GM12878 (cell line): ENCODE data around the gene PAIP2. TPM values are rescaled to one million over a fixed set of nuclear protein-coding genes. Genes with fewer than 3 reads are reported as not detected.

Experiments
- ASH2L ChIP-seq: fragments of 300-600, 200-600 bp; sonication (generic); IDR thresholded peaks from 2 replicates; pipeline ENCODE4 v1.6.1; 2017; ENCODE audit warnings: low read depth, mild to moderate bottlenecking, borderline replicate concordance
- ATF7 ChIP-seq: fragments of 450-650 bp; IDR thresholded peaks from 2 replicates; pipeline ENCODE4 v1.6.1; 2016; ENCODE audit warnings: low read depth, mild to moderate bottlenecking
- BRCA1 ChIP-seq: IDR thresholded peaks from 2 replicates; pipeline ENCODE4 v1.6.1; 2011; ENCODE audit warnings: low read depth, low read length, improper control_type of control experiment
- CBX5 ChIP-seq: sonication (generic); IDR thresholded peaks from 2 replicates; pipeline ENCODE4 v1.6.1; 2016; ENCODE audit warnings: low read depth, moderate library complexity, mild to moderate bottlenecking, inconsistent platforms
- E2F8 ChIP-seq: fragments of 450-650 bp; IDR thresholded peaks from 2 replicates; pipeline ENCODE4 v1.6.1; 2018; ENCODE audit warnings: mild to moderate bottlenecking, low read depth, moderate library complexity; ENCODE audit not compliant: partially characterized antibody
- EZH2 ChIP-seq: IDR thresholded peaks from 2 replicates; pipeline ENCODE4 v1.6.1; 2012; ENCODE audit warnings: low read depth, mild to moderate bottlenecking, control low read depth, inconsistent platforms, low read length, borderline replicate concordance; ENCODE audit not compliant: control insufficient read depth
- GABPA ChIP-seq: IDR thresholded peaks from 2 replicates; pipeline ENCODE4 v1.6.1; 2014; ENCODE audit warnings: antibody characterized with exemption, low read depth, mild to moderate bottlenecking, inconsistent platforms
- HDAC6 ChIP-seq: fragments of 200-600 bp; sonication (generic); IDR thresholded peaks from one replicate; pipeline ENCODE4 v1.8.0; 2017; ENCODE audit warnings: antibody characterized with exemption; ENCODE audit not compliant: unreplicated experiment
- JUNB ChIP-seq: IDR thresholded peaks from 2 replicates; pipeline ENCODE4 v1.6.1; 2016; ENCODE audit warnings: antibody characterized with exemption, mild to moderate bottlenecking
- KAT2A ChIP-seq: conservative IDR thresholded peaks from 2 replicates; pipeline ENCODE4 v1.6.1; 2011; ENCODE audit warnings: low read depth, low read length; ENCODE audit not compliant: control insufficient read depth
- MEF2B ChIP-seq: fragments of 450-650 bp; IDR thresholded peaks from 2 replicates; pipeline ENCODE4 v1.6.1; 2018; ENCODE audit warnings: mild to moderate bottlenecking, moderate library complexity; ENCODE audit not compliant: partially characterized antibody, poor library complexity, severe bottlenecking
- MYB ChIP-seq: fragments of 150-350 bp; IDR thresholded peaks from 2 replicates; pipeline ENCODE4 v1.6.1; 2014; ENCODE audit warnings: mild to moderate bottlenecking, low read depth, low read length, borderline replicate concordance
- POU2F2 ChIP-seq: IDR thresholded peaks from 3 replicates; pipeline ENCODE4 v1.6.1; 2011; ENCODE audit warnings: low read depth, mild to moderate bottlenecking, low read length, borderline replicate concordance
- RB1 ChIP-seq: fragments of 450-650 bp; formaldehyde crosslinking; IDR thresholded peaks from 2 replicates; pipeline ENCODE4 v1.6.1; 2017; ENCODE audit warnings: mild to moderate bottlenecking, borderline replicate concordance
- RBBP5 ChIP-seq: fragments of 200-600 bp; sonication (generic); conservative IDR thresholded peaks from 2 replicates; pipeline ENCODE4 v1.6.1; 2016
- SMAD1 ChIP-seq: fragments of 450-650 bp; IDR thresholded peaks from 2 replicates; pipeline ENCODE4 v1.6.1; 2018; ENCODE audit warnings: mild to moderate bottlenecking, low read depth; ENCODE audit not compliant: partially characterized antibody
- SMARCA5 ChIP-seq: fragments of 450-650 bp; IDR thresholded peaks from 2 replicates; pipeline ENCODE4 v1.6.1; 2017; ENCODE audit warnings: mild to moderate bottlenecking
- STAT1 ChIP-seq: fragments of 450-650 bp; conservative IDR thresholded peaks from 2 replicates; pipeline ENCODE4 v1.6.1; 2014; ENCODE audit warnings: antibody characterized with exemption, mild to moderate bottlenecking
- ZZZ3 ChIP-seq: IDR thresholded peaks from 2 replicates; pipeline ENCODE4 v1.6.1; 2011; ENCODE audit warnings: low read depth; ENCODE audit not compliant: control insufficient read depth, insufficient read length
- polyA plus RNA-seq, 11 experiments: library from polyadenylated mRNA; depleted of rRNA in 4 of 11; unstranded in 6 of 11; stranded (reverse) in 5 of 11; fragments of >200 nt; fragmentation: Nextera tagmentation in 4 of 11; fragmentation: Illumina TruSeq in 1 of 11; extraction: Ambion mirVana in 4 of 11; extraction: Trizol in 1 of 11; gene quantifications; 1 replicate in 1 of 11; 2 replicates in 10 of 11; pipeline versions ENCODE4 v1.2.1 to v1.2.3, GENCODE V29; 2011 to 2016; ENCODE audit warnings: inconsistent platforms in 2 of 11, missing spikeins in 2 of 11, low read depth in 1 of 11
- total RNA-seq, 4 experiments: library from RNA; depleted of rRNA in 3 of 4; stranded (reverse); fragments of >200 nt in 3 of 4; fragmentation: Illumina TruSeq in 1 of 4; extraction: Trizol in 1 of 4; gene quantifications; 2 replicates each; pipeline versions ENCODE4 v1.2.1 to v1.2.3, GENCODE V29; 2013 to 2021
- TF ChIP-seq, protein P1 (sequence below): IDR thresholded peaks from 2 replicates; pipeline ENCODE4 v1.6.1; 2012; ENCODE audit warnings: improper control_type of control experiment, low read depth, low read length; ENCODE audit not compliant: insufficient replicate concordance

The PAIP2 gene
- total and polyA plus RNA-seq, 10 of the 15 experiments (the other 5 are each of a cell fraction or from before 2014, with no cell fraction given): 49.9 to 154 (median 102) TPM

DNA sequence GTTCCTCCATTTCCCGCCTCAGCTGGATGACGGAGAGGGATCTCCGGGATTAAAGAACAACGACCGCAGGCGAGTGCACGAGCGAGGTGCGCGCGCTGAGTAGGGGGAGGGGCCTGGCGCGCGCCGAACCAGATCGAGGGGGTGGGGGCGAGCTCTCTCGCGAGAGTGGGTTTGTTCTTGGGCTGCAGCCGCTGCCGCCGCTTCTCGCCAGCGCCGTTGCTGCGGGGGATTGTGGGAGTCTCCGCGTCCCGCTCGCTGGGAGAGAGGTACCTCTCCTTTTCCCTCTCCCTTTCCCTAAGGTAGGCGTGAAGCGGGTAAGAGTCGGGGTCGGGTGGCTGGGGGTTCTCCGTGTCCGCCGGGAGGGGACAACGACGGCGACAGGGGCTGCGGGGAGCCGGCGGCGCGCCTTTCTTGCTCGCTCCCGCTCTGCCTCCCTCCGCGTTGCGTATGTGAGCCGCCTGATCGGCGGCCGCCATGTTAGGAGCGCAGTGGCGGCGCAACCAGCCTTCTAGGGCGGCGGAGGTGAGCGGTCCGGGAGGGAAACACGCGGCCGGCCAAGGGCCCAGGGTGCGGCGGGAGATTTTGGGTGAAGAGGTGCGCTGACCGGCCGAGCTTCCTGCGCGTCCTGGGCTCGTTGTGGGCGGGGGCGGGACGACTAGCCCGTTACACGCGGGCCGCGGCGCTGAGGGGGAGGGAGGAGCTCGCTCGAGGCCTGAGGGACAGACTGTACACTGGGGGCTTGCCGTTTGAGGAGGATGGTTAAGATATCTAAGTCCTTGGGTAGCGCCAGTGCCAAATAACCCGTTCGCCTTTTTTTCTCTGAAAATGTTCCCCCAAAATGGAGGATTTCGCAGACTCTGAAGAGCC is 47.9 kb upstream of the PAIP2 start, which contains the start of gene MATR3 (continued):
- TF ChIP-seq, protein P1, sequence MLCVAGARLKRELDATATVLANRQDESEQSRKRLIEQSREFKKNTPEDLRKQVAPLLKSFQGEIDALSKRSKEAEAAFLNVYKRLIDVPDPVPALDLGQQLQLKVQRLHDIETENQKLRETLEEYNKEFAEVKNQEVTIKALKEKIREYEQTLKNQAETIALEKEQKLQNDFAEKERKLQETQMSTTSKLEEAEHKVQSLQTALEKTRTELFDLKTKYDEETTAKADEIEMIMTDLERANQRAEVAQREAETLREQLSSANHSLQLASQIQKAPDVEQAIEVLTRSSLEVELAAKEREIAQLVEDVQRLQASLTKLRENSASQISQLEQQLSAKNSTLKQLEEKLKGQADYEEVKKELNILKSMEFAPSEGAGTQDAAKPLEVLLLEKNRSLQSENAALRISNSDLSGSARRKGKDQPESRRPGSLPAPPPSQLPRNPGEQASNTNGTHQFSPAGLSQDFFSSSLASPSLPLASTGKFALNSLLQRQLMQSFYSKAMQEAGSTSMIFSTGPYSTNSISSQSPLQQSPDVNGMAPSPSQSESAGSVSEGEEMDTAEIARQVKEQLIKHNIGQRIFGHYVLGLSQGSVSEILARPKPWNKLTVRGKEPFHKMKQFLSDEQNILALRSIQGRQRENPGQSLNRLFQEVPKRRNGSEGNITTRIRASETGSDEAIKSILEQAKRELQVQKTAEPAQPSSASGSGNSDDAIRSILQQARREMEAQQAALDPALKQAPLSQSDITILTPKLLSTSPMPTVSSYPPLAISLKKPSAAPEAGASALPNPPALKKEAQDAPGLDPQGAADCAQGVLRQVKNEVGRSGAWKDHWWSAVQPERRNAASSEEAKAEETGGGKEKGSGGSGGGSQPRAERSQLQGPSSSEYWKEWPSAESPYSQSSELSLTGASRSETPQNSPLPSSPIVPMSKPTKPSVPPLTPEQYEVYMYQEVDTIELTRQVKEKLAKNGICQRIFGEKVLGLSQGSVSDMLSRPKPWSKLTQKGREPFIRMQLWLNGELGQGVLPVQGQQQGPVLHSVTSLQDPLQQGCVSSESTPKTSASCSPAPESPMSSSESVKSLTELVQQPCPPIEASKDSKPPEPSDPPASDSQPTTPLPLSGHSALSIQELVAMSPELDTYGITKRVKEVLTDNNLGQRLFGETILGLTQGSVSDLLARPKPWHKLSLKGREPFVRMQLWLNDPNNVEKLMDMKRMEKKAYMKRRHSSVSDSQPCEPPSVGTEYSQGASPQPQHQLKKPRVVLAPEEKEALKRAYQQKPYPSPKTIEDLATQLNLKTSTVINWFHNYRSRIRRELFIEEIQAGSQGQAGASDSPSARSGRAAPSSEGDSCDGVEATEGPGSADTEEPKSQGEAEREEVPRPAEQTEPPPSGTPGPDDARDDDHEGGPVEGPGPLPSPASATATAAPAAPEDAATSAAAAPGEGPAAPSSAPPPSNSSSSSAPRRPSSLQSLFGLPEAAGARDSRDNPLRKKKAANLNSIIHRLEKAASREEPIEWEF: no peak
- TF ChIP-seq BRCA1: peak; percentile 95
- peak; percentile 65; the same call in 1 of the 2 replicates for TF ChIP-seq ASH2L
- no peak for TF ChIP-seq GABPA
- TF ChIP-seq ATF7: 0 out of 2 replicates have a peak, but pooled peaks have one; percentile 8
- TF ChIP-seq RB1: peak; percentile 89; the same call in 1 of the 2 replicates
- 0 out of 2 replicates have a peak, but pooled peaks have one; percentile 7 for TF ChIP-seq CBX5
- TF ChIP-seq MYB: no peak
- peak; percentile 84; the same call in 2 of the 3 replicates for TF ChIP-seq POU2F2
- peak; percentile 61 for TF ChIP-seq HDAC6
- TF ChIP-seq SMARCA5: no peak
- TF ChIP-seq JUNB: no peak
- no peak for TF ChIP-seq RBBP5
- TF ChIP-seq EZH2: no peak
- TF ChIP-seq E2F8: peak; percentile 66
- no peak for TF ChIP-seq KAT2A
- no peak for TF ChIP-seq MEF2B
- TF ChIP-seq SMAD1: no peak
- no peak for TF ChIP-seq ZZZ3
- TF ChIP-seq STAT1: peak; percentile 16; the same call in 1 of the 2 replicates
